Measurements from ENCODE around the gene RPS6KL1.

The RPS6KL1 gene

DNA sequence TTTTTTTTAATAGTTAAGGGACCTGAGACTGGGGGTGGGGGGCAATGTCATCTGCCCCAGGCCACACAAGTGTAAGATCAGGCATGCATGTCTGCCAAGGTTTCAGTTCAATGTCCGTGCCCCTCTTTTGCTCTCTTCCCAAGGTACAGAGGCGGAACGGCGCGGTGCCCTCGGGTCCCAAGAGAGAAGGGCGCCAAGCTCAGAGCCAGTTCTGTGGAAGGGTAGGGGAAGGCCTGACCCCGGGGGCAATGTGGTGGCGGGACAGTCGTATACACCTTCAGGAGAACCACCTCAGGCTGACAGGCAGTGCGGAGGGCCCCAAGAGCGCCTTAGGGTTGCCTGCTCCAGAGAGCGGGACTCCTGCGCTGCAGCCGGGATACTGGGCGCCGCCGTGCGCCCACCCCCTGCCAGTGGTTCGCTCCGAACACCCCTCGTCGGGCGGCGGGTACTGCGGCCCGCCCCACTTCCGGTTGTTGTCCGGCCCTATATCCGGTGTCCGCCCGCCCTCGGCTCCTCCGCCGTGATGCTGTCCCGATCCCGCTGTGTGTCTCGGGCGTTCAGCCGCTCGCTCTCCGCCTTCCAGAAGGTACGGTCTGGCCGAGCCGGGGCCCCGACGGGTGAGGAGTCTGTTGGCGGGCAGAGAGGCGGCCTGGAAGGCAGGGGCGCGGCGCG is 41.5 kb downstream of the RPS6KL1 start, which contains the start of gene DLST:
Gene DLST, plus strand, starts transcription at position 486 of the 672 bp plus-strand sequence. Its CDS starts 38 bp downstream, at position 524.
- DNase-seq: peak; percentile 70

DNA sequence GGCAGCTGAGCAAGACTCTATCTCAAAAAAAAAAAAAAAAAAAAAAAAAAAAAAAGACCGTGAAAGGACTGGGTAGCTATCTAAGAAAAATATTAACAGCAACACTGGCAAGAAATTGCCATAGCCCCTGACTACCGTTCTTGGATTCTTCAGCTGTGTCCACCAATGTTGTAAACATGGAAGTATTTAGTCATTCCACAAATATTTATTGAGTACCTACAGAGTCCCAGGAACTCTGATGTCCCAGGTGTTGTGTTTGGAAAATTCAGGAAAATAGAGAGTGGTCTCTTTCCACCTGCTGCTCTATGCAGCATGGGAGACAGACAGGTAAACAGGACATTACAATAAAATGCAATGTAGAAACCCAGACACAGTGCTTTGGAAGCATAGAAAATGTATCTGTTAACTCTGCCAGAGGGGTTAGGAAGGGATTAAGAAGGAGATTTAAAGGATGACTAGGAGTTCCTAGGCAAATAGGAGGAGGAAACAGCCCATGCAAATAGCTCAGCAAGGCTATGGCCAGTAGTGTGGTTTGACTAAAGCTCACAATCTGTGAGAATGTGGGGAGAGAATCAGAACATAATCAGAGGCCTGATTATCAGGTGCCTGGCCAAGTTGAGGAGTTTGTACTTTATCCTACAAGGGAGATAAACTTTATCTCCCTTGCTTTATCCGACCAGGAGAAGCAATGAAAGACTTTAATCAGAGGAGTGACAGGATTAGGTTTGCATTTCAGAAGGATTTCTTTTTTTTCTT is 43.5 kb downstream of the RPS6KL1 start:
- no peak for DNase-seq

DNA sequence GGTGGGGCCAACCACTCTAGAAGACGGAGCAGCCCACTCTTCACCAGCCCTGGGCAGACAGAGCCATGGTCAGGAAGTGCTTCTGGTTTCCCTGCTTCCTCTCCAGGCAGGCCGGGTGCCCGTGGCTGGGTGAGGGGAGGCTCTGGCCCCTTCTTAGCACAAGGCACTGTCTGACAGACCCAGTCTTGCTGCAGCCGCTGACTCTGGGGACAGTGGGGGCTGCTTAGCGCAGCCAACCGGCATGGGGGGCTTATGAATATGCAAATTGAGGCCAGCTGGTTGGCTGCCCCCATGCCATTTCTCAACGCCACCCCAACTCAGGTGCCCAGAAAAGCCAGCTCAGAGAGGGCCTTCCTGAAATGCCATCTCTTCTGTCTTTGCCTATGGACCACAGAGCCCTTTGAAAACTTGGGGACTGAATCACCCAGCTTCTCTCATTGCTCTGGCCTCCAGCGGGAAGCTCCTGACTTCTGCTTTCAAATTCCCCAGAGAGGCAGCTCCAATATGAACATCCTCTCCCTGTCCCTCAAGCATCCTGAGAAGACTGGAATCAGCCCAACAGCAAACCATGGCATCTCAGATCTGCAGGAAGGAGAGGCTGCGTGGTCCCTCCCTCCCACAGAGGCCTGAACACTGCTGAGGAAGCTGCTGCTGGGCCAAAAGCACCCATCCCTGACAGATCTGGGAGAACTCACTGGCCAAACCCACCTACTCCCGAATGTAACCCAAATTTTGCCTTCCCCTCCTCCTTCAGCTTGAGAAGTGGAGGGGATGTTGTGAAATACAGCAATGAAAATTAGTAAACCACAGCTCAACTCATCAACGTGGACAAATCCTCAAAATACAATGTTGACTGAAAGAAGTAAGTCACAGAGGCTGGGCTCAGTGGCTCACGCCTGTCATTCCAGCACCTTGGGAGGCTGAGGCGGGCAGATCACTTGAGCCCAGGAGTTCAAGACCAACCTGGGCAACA is 46.8 kb downstream of the RPS6KL1 start, which contains the start of gene PROX2:
Gene PROX2, minus strand, starts transcription at position 205 of the 973 bp plus-strand sequence. CDS start 12,311 bp downstream, outside the sequence.
- DNase-seq: peak; percentile 11

- DNase-seq: no peak
These were observed 47.9 kb downstream of the RPS6KL1 start for GRCh38 chr14:74875204-74875603.

DNA sequence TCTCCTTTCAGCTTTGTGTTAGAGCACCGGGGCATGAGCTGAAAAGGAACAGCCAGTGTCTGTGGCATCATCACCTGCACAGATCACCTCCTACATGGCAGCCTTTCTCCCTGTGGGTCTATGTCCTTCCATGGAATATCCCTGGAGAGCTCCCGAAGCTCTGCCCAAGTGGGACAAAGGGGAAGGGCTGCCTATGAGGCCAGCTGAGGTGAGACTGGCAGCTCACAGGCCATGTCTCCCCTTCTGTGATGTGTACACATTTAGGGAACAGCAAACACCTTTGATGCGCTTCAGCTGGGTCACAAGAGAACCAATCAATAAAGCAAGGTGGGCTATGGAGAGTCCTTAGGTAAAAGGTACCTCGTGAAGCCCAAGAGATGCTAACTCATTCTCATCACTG is 51.2 kb downstream of the RPS6KL1 start:
- no peak for DNase-seq

GRCh38 chr14:74868739-74869138 is 54.3 kb downstream of the RPS6KL1 start:
- DNase-seq: no peak

GRCh38 chr14:74867673-74868072 is 55.4 kb downstream of the RPS6KL1 start:
- no peak for DNase-seq

DNA sequence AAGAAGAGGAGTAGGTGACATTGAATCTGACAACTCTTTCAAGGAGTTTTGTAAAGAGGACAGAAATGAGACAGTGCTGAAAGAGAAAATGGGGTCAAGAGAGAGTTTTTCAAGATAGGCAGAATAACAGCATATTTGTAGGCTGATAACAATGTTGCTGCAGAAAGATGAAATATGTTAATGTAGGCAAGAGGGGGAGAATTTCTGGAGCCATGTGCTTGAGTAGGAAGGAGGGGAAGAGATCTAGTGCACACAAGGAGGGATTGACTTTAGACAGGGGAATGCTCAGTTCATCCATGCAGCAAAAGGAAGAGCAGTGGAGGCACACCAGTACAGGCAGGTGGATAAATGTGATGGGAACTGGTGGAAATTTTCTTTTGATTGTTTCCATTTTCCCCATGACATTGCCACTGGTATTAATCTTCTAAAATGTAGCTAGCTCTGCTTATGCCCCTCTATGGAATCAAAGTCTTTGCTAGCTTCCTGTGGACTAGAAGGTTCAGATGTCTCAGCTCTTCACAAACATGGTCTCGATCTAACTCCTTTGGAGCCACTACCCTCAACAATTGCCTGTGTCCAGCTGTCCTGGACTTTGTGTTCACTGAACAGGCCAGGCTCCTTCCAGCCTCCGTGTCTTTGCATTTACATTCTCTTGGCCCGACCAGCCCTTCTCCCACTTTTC is 56.2 kb downstream of the RPS6KL1 start:
- DNase-seq: no peak

GRCh38 chr14:74865156-74865555 is 57.9 kb downstream of the RPS6KL1 start:
- no peak for DNase-seq

DNA sequence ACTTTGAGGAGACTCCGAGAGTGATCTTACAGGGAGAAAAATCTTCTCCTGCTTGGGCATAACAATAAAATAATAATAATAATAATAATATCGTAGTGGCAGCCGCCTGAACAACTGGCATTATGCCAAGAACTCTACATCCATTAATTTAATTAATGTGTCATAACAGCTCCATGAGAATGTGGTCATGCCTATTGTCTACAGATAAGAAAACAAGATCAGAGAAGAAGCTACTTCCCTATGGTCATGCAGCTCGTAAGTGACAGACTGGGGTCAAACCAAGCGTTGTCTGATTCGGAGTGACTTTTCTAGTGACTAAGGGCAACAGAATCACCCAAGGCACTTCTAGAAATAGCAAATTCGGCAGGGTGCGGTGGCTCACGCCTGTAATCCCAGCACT is 58.9 kb downstream of the RPS6KL1 start:
- DNase-seq: no peak

DNA sequence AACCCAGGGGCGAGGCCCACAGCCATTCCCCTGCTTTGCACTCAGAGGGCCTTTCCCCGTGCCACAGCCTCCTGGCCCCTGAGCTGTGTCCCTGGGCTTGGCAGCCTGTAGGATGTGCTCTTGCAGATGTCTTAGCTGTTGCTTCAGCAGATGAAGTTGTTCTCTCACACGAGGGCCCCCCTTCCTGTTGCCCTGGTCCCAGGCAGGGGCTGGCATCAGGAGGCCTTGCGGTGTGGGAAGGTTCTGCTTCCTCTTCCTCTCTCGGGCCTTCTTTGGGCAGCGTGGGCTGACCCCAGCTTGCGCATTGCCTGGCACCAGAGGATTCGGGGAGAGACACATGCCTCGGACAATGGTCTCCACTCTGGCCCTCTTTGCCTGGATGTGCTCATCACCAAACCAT is 59.8 kb downstream of the RPS6KL1 start:
- no peak for DNase-seq

DNA sequence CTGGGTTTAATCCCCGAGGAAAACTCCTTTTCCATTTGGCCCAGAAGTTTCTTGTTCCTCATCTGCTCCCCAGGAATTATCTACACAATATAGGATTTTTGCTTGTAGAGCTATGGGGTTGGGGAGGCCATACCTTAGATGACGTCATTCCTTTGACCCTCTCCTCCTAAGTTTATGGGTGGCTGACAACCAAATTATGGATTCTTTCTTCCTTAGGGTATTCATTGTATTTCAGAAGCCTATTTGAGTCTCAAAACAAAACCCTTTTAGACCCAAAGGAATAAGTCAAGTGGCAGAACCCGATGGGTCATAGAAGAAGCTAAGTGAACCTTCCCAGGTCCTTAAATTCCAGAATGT is 61.3 kb downstream of the RPS6KL1 start:
- DNase-seq: no peak

GRCh38 chr14:74860899-74861733 is 61.9 kb downstream of the RPS6KL1 start:
- DNase-seq: peak; percentile 94

- DNase-seq: no peak
These were observed 63.1 kb downstream of the RPS6KL1 start for GRCh38 chr14:74859757-74860552.

DNA sequence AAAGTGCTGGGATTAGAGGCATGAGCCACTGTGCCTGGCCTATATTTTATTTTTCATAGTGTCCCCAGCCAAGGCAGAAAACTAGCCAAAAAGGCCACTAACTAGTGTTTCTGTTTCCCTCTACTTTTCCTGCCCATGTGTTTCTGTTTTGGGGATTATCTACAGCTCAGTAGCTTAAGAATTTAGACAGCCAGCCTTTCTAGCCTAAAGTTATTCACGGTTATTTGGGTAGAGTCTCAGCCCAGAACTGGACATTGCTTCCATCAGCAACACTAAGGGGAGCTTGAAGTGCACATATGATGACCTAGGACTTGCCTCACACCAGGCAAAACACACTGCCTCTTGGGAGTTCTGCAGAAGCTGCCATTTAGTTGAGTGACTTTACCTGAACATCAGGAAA is 65.0 kb downstream of the RPS6KL1 start:
- DNase-seq: no peak

- no peak for DNase-seq
These were observed 66.7 kb downstream of the RPS6KL1 start for GRCh38 chr14:74856366-74856765.

DNA sequence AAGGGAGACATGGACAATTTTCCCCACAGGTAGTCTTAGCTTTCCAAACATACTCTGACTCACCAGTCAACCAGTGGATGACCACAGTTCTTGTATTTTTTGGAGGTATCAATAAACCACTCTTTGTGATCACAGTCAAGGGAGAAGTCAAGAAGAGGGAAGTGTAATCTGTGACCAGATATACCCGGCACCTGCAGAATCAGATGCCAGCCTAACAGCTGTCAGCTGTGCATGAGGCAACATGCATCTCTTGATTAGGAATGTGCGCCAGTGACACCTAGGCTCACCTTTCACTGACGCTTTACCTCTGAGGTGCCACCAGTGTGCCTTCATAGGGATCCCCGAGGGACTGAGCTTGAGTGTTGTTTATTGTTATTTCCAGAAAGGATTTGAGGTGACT is 67.1 kb downstream of the RPS6KL1 start:
- no peak for DNase-seq

- DNase-seq: no peak
These were observed 68.0 kb downstream of the RPS6KL1 start for GRCh38 chr14:74855021-74855420.
